Neuronal stem cell (in vitro differentiated cells): ENCODE data around the gene DTNB.

Experiments
- DNase-seq: peaks from one replicate; pipeline ENCODE4 v3.0.0-alpha.2; 2013; ENCODE audit warnings: low spot score
- H2AFZ ChIP-seq: one replicate; pipeline ENCODE4 v1.6.1; 2013; ENCODE audit warnings: mild to moderate bottlenecking, low read length, inconsistent platforms
- H2AK5ac ChIP-seq: 2 replicates; pipeline ENCODE4 v1.6.1; 2013; ENCODE audit warnings: low read depth, mild to moderate bottlenecking, inconsistent platforms, low read length, moderate library complexity, mixed read lengths
- H2BK120ac ChIP-seq: 2 replicates; pipeline ENCODE4 v1.6.1; 2013; ENCODE audit warnings: low read depth, mild to moderate bottlenecking, inconsistent platforms, low read length, moderate library complexity, mixed read lengths
- H2BK12ac ChIP-seq: one replicate; pipeline ENCODE4 v1.6.1; 2013; ENCODE audit warnings: low read length, inconsistent platforms
- H2BK15ac ChIP-seq: 2 replicates; pipeline ENCODE4 v1.6.1; 2013; ENCODE audit warnings: mild to moderate bottlenecking, low read length, inconsistent platforms, mixed read lengths
- H2BK5ac ChIP-seq: one replicate; pipeline ENCODE4 v1.6.1; 2013; ENCODE audit warnings: inconsistent platforms, mild to moderate bottlenecking, low read length, moderate library complexity
- H3K14ac ChIP-seq: one replicate; pipeline ENCODE4 v1.6.1; 2013; ENCODE audit warnings: low read length, inconsistent platforms
- H3K18ac ChIP-seq: 2 replicates; pipeline ENCODE4 v1.6.1; 2013; ENCODE audit warnings: low read length, inconsistent platforms
- H3K23ac ChIP-seq: 2 replicates; pipeline ENCODE4 v1.6.1; 2013; ENCODE audit warnings: low read depth, mild to moderate bottlenecking, mixed read lengths, low read length, inconsistent platforms; ENCODE audit not compliant: poor library complexity
- H3K27ac ChIP-seq: replicated peaks from 3 replicates; pipeline ENCODE4 v1.5.1; 2013; ENCODE audit warnings: low read length, inconsistent platforms
- H3K27me3 ChIP-seq, 3 experiments: 2 replicates each; pipeline ENCODE4 v1.6.1; 2013; ENCODE audit warnings: low read length in 3 of 3, mild to moderate bottlenecking in 2 of 3, inconsistent platforms in 1 of 3, low read depth in 1 of 3, mixed read lengths in 1 of 3, moderate library complexity in 1 of 3; ENCODE audit not compliant: control insufficient read depth in 3 of 3, insufficient read depth in 3 of 3
- H3K36me3 ChIP-seq, 2 donors: replicated peaks in 1 of 2; 2 replicates each; pipeline ENCODE4 v1.6.1; 2013; ENCODE audit warnings: low read length in 2 of 2; ENCODE audit not compliant: control insufficient read depth in 2 of 2, insufficient read depth in 2 of 2
- H3K4ac ChIP-seq: 2 replicates; pipeline ENCODE4 v1.6.1; 2013; ENCODE audit warnings: inconsistent platforms, mild to moderate bottlenecking, low read length, moderate library complexity
- H3K4me1 ChIP-seq, 2 donors: 1 replicate in 1 of 2; 2 replicates in 1 of 2; pipeline ENCODE4 v1.6.1; 2013; ENCODE audit warnings: low read length in 2 of 2, low read depth in 1 of 2; ENCODE audit not compliant: control insufficient read depth in 2 of 2, insufficient read depth in 1 of 2
- H3K4me2 ChIP-seq: one replicate; pipeline ENCODE4 v1.6.1; 2013; ENCODE audit warnings: mild to moderate bottlenecking, low read length, inconsistent platforms; ENCODE audit not compliant: insufficient read depth, poor library complexity, severe bottlenecking
- H3K4me3 ChIP-seq, 2 donors: 2 replicates each; pipeline ENCODE4 v1.5.1; 2013; ENCODE audit warnings: low read length in 2 of 2, mild to moderate bottlenecking in 2 of 2, inconsistent platforms in 1 of 2, moderate library complexity in 1 of 2
- H3K79me1 ChIP-seq: one replicate; pipeline ENCODE4 v1.6.1; 2013; ENCODE audit warnings: low read depth, mild to moderate bottlenecking, inconsistent platforms, low read length, moderate library complexity
- H3K9ac ChIP-seq: one replicate; pipeline ENCODE4 v1.6.1; 2013; ENCODE audit warnings: mild to moderate bottlenecking, low read depth, low read length, inconsistent platforms; ENCODE audit not compliant: poor library complexity
- H3K9me3 ChIP-seq, 2 donors: replicated peaks in 1 of 2; 2 replicates each; pipeline versions ENCODE3 to v1.6.1; 2013; ENCODE audit warnings: low read length in 2 of 2, mild to moderate bottlenecking in 2 of 2, inconsistent platforms in 1 of 2, low read depth in 1 of 2, mixed read lengths in 1 of 2, moderate library complexity in 1 of 2; ENCODE audit not compliant: control insufficient read depth in 2 of 2, insufficient read depth in 1 of 2
- H4K8ac ChIP-seq: one replicate; pipeline ENCODE4 v1.6.1; 2013; ENCODE audit warnings: low read depth, mild to moderate bottlenecking, inconsistent platforms, low read length, moderate library complexity
- H4K91ac ChIP-seq: one replicate; pipeline ENCODE4 v1.6.1; 2013; ENCODE audit warnings: low read length, low read depth, mild to moderate bottlenecking, inconsistent platforms; ENCODE audit not compliant: poor library complexity
- WGBS, 2 donors: extraction: QIAGEN DNeasy Blood & Tissue Kit; methylation state at CpG; one replicate each; pipeline ENCODE4 v1.1.7; 2013; ENCODE audit warnings: missing lambda C conversion rate in 2 of 2, mixed read lengths in 1 of 2; ENCODE audit not compliant: insufficient read length in 2 of 2, insufficient replicate concordance in 1 of 2; ENCODE audit errors: extremely low coverage in 2 of 2; 5-methylcytosine and 5-hydroxymethylcytosine counted together

DTNB gene

GRCh38 chr2:25596516-25597244 is 76.7 kb downstream of the DTNB start:
- Histone ChIP-seq H3K27ac (no peak overlapping the region), H2BK12ac (no peak overlapping the region), H3K23ac (no peak overlapping the region), H3K4me1 (peaks cover 0 to 3% of the 10 kb centered on the region in 2 donors), H2BK120ac (no peak overlapping the region), H3K4me2 (no peak overlapping the region), H4K8ac (no peak overlapping the region), H3K14ac (no peak overlapping the region), H3K79me1 (no peaks in the 10 kb centered on the region), H3K4me3 (no peak overlapping the region), H4K91ac (no peak overlapping the region), H2AK5ac (no peak overlapping the region), H3K9ac (no peak overlapping the region), H3K4ac (no peak overlapping the region), H2AFZ (no peak overlapping the region), H2BK5ac (no peak overlapping the region), H3K36me3 (peaks cover 0 to 2% of the 10 kb centered on the region in 2 donors), H3K18ac (no peak overlapping the region), H2BK15ac (no peak overlapping the region), H3K9me3 (no peaks in the 10 kb centered on the region), H3K27me3 (no peaks in the 10 kb centered on the region)
- no CpG with 5 or more reads among the region's 1 CpG for WGBS, 2 donors
- DNase-seq: no peak

DNA sequence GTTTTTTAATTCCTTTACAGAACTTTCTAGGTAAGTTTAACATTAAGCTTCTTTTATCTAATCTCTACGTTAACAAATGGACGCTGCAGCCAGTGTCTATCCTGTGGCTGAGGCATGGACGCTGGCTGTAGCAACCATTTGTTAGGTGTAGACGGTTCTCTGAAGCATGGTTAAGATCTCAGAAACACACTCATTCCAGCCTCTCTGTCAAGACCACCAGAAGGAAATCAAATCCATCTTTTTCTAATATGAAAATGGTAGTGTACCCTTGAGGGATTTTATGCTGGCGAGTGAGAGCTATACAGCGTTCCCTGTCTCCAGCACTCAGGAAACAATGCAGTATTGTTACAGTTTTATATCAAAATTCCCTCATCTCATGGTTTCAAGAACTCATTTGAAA is 78.0 kb downstream of the DTNB start:
- no CpG with 5 or more reads among the region's 6 CpGs for WGBS, 2 donors
- Histone ChIP-seq H3K4me2 (no peak overlapping the region), H2BK15ac (no peak overlapping the region), H3K23ac (no peak overlapping the region), H3K14ac (no peak overlapping the region), H3K27me3 (no peaks in the 10 kb centered on the region), H3K9ac (no peak overlapping the region), H3K18ac (no peak overlapping the region), H2BK12ac (no peak overlapping the region), H3K4me3 (no peak overlapping the region), H3K79me1 (no peaks in the 10 kb centered on the region), H2BK120ac (no peak overlapping the region), H2AFZ (no peak overlapping the region), H2BK5ac (no peak overlapping the region), H4K8ac (no peak overlapping the region), H4K91ac (no peak overlapping the region), H3K36me3 (peaks cover 0 to 2% of the 10 kb centered on the region in 2 donors), H3K4ac (no peak overlapping the region), H3K9me3 (peaks cover 0 to 2% of the 10 kb centered on the region in 2 donors), H2AK5ac (no peak overlapping the region), H3K4me1 (peaks cover 0 to 5% of the 10 kb centered on the region in 2 donors), H3K27ac (no peak overlapping the region)
- DNase-seq: no peak

DNA sequence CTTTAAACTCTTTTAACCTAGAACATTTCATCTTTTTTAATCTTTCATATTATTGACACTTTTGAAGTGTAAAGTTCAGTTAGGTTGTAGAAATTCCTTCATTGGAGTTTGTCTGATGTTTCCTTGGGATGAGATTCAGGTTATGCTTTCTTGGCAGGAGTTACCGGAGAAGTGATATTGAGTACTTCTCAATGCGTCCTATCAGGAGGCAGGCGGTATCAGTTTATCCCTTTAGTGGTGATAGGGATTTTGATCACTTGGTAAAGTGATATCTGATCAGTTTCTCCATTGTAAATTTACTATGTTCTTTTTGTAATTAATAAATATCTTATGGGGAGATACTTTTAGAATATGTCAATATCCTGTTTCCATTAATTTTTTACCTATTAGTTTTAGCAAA is 78.4 kb downstream of the DTNB start:
- H3K27ac ChIP-seq: no peak overlapping the region
- no peak overlapping the region for H3K9ac ChIP-seq
- H3K4me3 ChIP-seq: no peak overlapping the region
- no peak overlapping the region for H3K14ac ChIP-seq
- WGBS, 2 donors: no CpG with 5 or more reads among the region's 3 CpGs
- H2AFZ ChIP-seq: no peak overlapping the region
- no peak overlapping the region for H3K18ac ChIP-seq
- H3K4me1 ChIP-seq: peaks cover 0 to 5% of the 10 kb centered on the region in 2 donors
- H3K4me2 ChIP-seq: no peak overlapping the region
- H4K91ac ChIP-seq: no peak overlapping the region
- H3K4ac ChIP-seq: no peak overlapping the region
- DNase-seq: no peak
- peaks cover 0 to 6% of the 10 kb centered on the region in 2 donors for H3K9me3 ChIP-seq
- H2BK15ac ChIP-seq: no peak overlapping the region
- no peak overlapping the region for H2BK12ac ChIP-seq
- H2BK120ac ChIP-seq: no peak overlapping the region
- no peak overlapping the region for H2AK5ac ChIP-seq
- no peaks in the 10 kb centered on the region for H3K79me1 ChIP-seq
- H2BK5ac ChIP-seq: no peak overlapping the region
- H3K36me3 ChIP-seq: peaks cover 0 to 2% of the 10 kb centered on the region in 2 donors
- H3K27me3 ChIP-seq: no peaks in the 10 kb centered on the region
- no peak overlapping the region for H3K23ac ChIP-seq
- no peak overlapping the region for H4K8ac ChIP-seq

DNA sequence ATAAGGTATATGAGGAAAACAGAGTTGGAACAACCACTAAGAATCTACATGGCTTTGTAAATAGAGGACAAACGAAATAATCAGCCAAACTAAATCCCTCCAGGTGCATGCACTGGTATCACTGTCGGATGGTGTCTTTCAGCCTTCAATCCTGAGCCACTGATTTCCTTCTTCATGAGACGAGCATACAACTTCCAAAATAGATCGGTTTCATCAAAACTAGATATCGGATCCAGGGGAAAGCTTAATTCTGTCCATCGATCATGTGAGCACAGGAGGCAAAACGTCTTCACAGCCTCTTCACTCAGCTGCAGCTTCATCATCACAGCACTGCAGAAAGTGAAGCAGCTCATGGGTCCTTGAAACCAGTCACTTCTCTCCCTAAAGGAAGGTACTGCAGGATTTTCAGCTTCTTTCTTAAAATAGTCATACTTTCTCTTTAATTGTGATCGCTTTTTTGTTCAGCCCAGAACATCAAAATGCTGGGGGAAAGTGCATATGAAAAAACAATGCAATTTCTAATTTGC is 80.5 kb downstream of the DTNB start:
- H3K23ac ChIP-seq: no peak overlapping the region

More for the DNA sequence above, 80.5 kb downstream of the DTNB start:
- Histone ChIP-seq H3K9ac (no peak overlapping the region), H3K9me3 (peaks cover 0 to 6% of the 10 kb centered on the region in 2 donors), H4K8ac (no peak overlapping the region), H3K4me3 (no peak overlapping the region), H3K4me2 (no peak overlapping the region), H3K79me1 (no peaks in the 10 kb centered on the region), H3K27me3 (no peaks in the 10 kb centered on the region), H2AK5ac (no peak overlapping the region), H2BK5ac (no peak overlapping the region), H3K4me1 (peaks cover 0 to 5% of the 10 kb centered on the region in 2 donors), H3K27ac (no peak overlapping the region), H4K91ac (no peak overlapping the region), H3K18ac (no peak overlapping the region), H3K36me3 (peaks cover 2% of the 10 kb centered on the region in 2 donors), H2BK15ac (no peak overlapping the region), H3K14ac (no peak overlapping the region), H3K4ac (no peak overlapping the region), H2BK12ac (no peak overlapping the region), H2AFZ (no peak overlapping the region), H2BK120ac (no peak overlapping the region)
- WGBS, 2 donors: no CpG with 5 or more reads among the region's 8 CpGs
- no peak for DNase-seq
